B cell (primary cell): ENCODE measurements around the gene CAMSAP2. TPM values are rescaled to one million over a fixed set of nuclear protein-coding genes. Genes with fewer than 3 reads are reported as not detected.

ENCODE experiments used
- ATAC-seq: fragments of 200-7000 bp; cut with Tn5 transposase; one replicate; pipeline ENCODE4 v1.10.0; 2021; ENCODE audit warnings: low read depth, mild to moderate bottlenecking, moderate number of reproducible peaks, moderate library complexity
- CTCF ChIA-PET: fragments of 350-600 bp; sonication (Branson Sonifier 250); formaldehyde crosslinking; loops from one replicate; lab custom pipeline; 2021; ENCODE audit warnings: antibody characterized with exemption, inconsistent platforms; lab: Charles Lee
- POLR2A ChIA-PET: fragments of 350-600 bp; sonication (Branson Sonifier 250); formaldehyde crosslinking; loops from one replicate; lab custom pipeline; 2021; ENCODE audit warnings: antibody characterized with exemption; lab: Charles Lee
- DNase-seq: peaks from one replicate; pipeline ENCODE4 v3.0.0; 2013
- H2AFZ ChIP-seq: 2 replicates; pipeline ENCODE4 v1.6.1; 2012; ENCODE audit warnings: mild to moderate bottlenecking, low read depth, low read length; ENCODE audit not compliant: insufficient read depth, poor library complexity, severe bottlenecking
- H3K27ac ChIP-seq, 2 donors: 1 replicate in 1 of 2; 2 replicates in 1 of 2; pipeline ENCODE4 v1.5.1; 2012 to 2013; ENCODE audit warnings: low read length in 2 of 2, mild to moderate bottlenecking in 2 of 2, moderate library complexity in 1 of 2
- H3K27me3 ChIP-seq, 4 experiments: fragments of 200-600 bp in 1 of 4; sonication (generic) in 1 of 4; replicated peaks in 1 of 4; 1 replicate in 2 of 4; 2 replicates in 2 of 4; pipeline versions ENCODE4 v1.6.1 to v1.7.0; 2013 to 2016; ENCODE audit warnings: low read length in 3 of 4, mild to moderate bottlenecking in 2 of 4, mixed read lengths in 1 of 4, moderate library complexity in 1 of 4; ENCODE audit not compliant: insufficient read depth in 4 of 4, control insufficient read depth in 3 of 4; ENCODE audit errors: control extremely low read depth in 1 of 4
- H3K36me3 ChIP-seq, 2 experiments: replicated peaks in 1 of 2; 1 replicate in 1 of 2; 2 replicates in 1 of 2; pipeline versions ENCODE4 v1.6.1 to v1.7.1; 2013; ENCODE audit warnings: low read length in 1 of 2; ENCODE audit not compliant: insufficient read depth in 2 of 2, control insufficient read depth in 1 of 2; ENCODE audit errors: control extremely low read depth in 1 of 2, extremely low read depth in 1 of 2
- H3K4me1 ChIP-seq, 2 donors: fragments of 200-600 bp in 1 of 2; sonication (generic) in 1 of 2; 1 replicate in 1 of 2; 2 replicates in 1 of 2; pipeline versions ENCODE4 v1.5.1 to v1.6.1; 2013 to 2017; ENCODE audit warnings: low read length in 2 of 2; ENCODE audit not compliant: control insufficient read depth in 2 of 2, insufficient read depth in 2 of 2
- H3K4me2 ChIP-seq: replicated peaks from 2 replicates; pipeline ENCODE3; 2012; ENCODE audit warnings: mild to moderate bottlenecking, low read depth, low read length; ENCODE audit not compliant: poor library complexity, severe bottlenecking
- H3K4me3 ChIP-seq, 5 experiments: fragments of 200-600 bp in 1 of 5; sonication (generic) in 1 of 5; 1 replicate in 3 of 5; 2 replicates in 2 of 5; pipeline versions ENCODE4 v1.5.1 to v1.7.0; 2011 to 2016; ENCODE audit warnings: low read length in 4 of 5, mild to moderate bottlenecking in 4 of 5, low read depth in 2 of 5, control low read depth in 1 of 5, moderate library complexity in 1 of 5; ENCODE audit not compliant: insufficient read depth in 1 of 5; ENCODE audit errors: control extremely low read depth in 1 of 5, extremely low read depth in 1 of 5
- H3K79me2 ChIP-seq: fragments of 200-600 bp; sonication (generic); one replicate; pipeline ENCODE4 v1.6.0; 2016; ENCODE audit warnings: low read length; ENCODE audit not compliant: control insufficient read depth, insufficient read depth
- H3K9ac ChIP-seq: fragments of 200-600 bp; sonication (generic); 2 replicates; pipeline ENCODE4 v1.6.1; 2017; ENCODE audit warnings: mild to moderate bottlenecking, low read length, moderate library complexity
- H3K9me3 ChIP-seq, 3 donors: one replicate each; pipeline versions ENCODE4 v1.6.1 to v1.7.1; 2013; ENCODE audit warnings: low read length in 2 of 3; ENCODE audit not compliant: control insufficient read depth in 2 of 3, insufficient read depth in 1 of 3; ENCODE audit errors: control extremely low read depth in 1 of 3
- H4K20me1 ChIP-seq: 2 replicates; pipeline ENCODE4 v1.6.0; 2012; ENCODE audit warnings: mild to moderate bottlenecking, low read length; ENCODE audit not compliant: insufficient read depth, control insufficient read depth, poor library complexity, severe bottlenecking
- H3K27ac Mint-ChIP-seq: one replicate; pipeline ENCODE4 v1.8.0; 2021; ENCODE audit warnings: mixed read lengths
- H3K27me3 Mint-ChIP-seq: one replicate; pipeline ENCODE4 v1.8.0; 2021; ENCODE audit warnings: mixed read lengths
- H3K4me1 Mint-ChIP-seq: one replicate; pipeline ENCODE4 v1.8.0; 2021; ENCODE audit warnings: mixed read lengths
- H3K4me3 Mint-ChIP-seq: one replicate; pipeline ENCODE4 v1.8.0; 2021; ENCODE audit warnings: mixed read lengths
- H3K9me3 Mint-ChIP-seq: one replicate; pipeline ENCODE4 v1.8.0; 2022; ENCODE audit warnings: mixed read lengths; ENCODE audit not compliant: insufficient read depth
- EZH2 ChIP-seq: IDR thresholded peaks from 2 replicates; pipeline ENCODE4 v1.6.1; 2012; ENCODE audit warnings: borderline replicate concordance, low read depth, mild to moderate bottlenecking, moderate library complexity, low read length; ENCODE audit not compliant: insufficient read depth, poor library complexity, severe bottlenecking
- WGBS: methylation state at CpG from one replicate; pipeline ENCODE4 v1.1.5; 2013; ENCODE audit warnings: missing lambda C conversion rate; ENCODE audit not compliant: insufficient coverage; 5-methylcytosine and 5-hydroxymethylcytosine counted together
- intact Hi-C: fragments of 100-400 bp; cut with micrococcal nuclease; formaldehyde crosslinking; loops from one replicate; pipeline ENCODE4 v1.10.0; 2022
- polyA plus RNA-seq: library from polyadenylated mRNA; depleted of rRNA; stranded (reverse); fragments of >200 nt; gene quantifications from 2 replicates; pipeline ENCODE4 v1.2.3, GENCODE V29; 2012
- total RNA-seq, 2 donors: library from RNA; stranded (reverse); fragments of 120-200 nt in 1 of 2; gene quantifications; 1 replicate in 1 of 2; 2 replicates in 1 of 2; pipeline versions ENCODE4 v1.2.3 to v1.2.4, GENCODE V29; 2013 to 2022
- TF ChIP-seq, protein P1 (sequence below): fragments of 200-600 bp; IDR thresholded peaks from one replicate; pipeline ENCODE4 v1.8.0; 2022; ENCODE audit warnings: antibody characterized with exemption, mild to moderate bottlenecking

CAMSAP2 gene
- total and polyA plus RNA-seq, 2 donors (not counting 1 experiment from before 2014, with no cell fraction given), result 0.10 to 2.1 TPM

DNA sequence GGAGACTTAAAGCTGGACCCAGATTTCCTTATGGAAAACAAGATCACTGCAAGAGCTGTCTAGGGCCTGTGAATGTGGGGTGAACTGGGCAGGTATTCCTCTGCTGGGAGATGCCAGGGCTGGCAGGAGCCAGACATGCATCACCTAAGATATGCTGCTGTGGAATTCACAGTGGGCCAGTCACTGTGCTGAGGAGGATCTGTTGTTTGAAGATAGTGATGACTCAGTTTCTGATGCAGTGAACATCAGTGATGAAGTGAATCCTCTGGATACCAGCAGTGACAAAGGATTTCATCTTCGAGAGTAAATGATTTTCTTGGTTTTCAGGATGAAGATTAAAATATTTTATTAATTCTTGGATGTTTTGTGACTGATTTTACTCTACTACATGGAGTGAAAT, 29.9 kb upstream of the CAMSAP2 start:
- Histone ChIP-seq H4K20me1 (no peaks in the 10 kb centered on the region), H3K27ac (no peak overlapping the region), H2AFZ (no peak overlapping the region), H3K36me3 (no peaks in the 10 kb centered on the region), H3K4me2 (no peak overlapping the region), H3K79me2 (no peaks in the 10 kb centered on the region), H3K4me1 (no peaks in the 10 kb centered on the region), H3K9me3 (no peaks in the 10 kb centered on the region), H3K27me3 (no peaks in the 10 kb centered on the region), H3K9ac (no peak overlapping the region), H3K4me3 (no peak overlapping the region)
- Mint-ChIP-seq H3K27ac (no peak overlapping the region), H3K4me3 (no peak overlapping the region), H3K27me3 (no peaks in the 10 kb centered on the region), H3K9me3 (no peaks in the 10 kb centered on the region), H3K4me1 (no peaks in the 10 kb centered on the region)
- intact Hi-C loops, result no loop called here
- ChIA-PET POLR2A (no interaction called here), CTCF (no interaction called here)
- ATAC-seq (no peak), DNase-seq (no peak)
- no CpG with 5 or more reads among the region's 1 CpG for WGBS
- TF ChIP-seq, protein P1, sequence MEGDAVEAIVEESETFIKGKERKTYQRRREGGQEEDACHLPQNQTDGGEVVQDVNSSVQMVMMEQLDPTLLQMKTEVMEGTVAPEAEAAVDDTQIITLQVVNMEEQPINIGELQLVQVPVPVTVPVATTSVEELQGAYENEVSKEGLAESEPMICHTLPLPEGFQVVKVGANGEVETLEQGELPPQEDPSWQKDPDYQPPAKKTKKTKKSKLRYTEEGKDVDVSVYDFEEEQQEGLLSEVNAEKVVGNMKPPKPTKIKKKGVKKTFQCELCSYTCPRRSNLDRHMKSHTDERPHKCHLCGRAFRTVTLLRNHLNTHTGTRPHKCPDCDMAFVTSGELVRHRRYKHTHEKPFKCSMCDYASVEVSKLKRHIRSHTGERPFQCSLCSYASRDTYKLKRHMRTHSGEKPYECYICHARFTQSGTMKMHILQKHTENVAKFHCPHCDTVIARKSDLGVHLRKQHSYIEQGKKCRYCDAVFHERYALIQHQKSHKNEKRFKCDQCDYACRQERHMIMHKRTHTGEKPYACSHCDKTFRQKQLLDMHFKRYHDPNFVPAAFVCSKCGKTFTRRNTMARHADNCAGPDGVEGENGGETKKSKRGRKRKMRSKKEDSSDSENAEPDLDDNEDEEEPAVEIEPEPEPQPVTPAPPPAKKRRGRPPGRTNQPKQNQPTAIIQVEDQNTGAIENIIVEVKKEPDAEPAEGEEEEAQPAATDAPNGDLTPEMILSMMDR, result no peak
- TF ChIP-seq EZH2, result no peak

DNA sequence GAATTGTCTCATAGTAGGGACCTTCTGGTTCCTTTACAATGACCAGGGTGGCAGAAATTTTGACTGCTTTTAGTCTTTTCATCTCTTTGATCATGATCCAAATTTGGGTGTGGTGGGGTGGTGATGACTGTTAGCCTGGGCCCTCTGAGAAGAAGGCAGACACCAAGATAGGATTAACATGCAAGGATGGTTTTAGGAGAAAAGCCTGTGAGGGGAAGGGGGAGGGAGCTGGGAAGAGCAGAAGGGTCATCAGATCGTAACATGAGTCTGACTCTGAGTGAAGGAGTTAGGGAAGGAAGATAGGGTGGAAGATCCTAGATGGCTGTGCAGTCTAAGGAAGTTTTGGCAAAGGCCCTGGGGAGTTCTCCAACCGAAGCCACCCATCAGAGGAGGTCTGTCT, 28.5 kb upstream of the CAMSAP2 start:
- ATAC-seq (no peak), DNase-seq (no peak)
- ChIA-PET POLR2A (no interaction called here), CTCF (no interaction called here)
- H3K27me3 ChIP-seq, result peaks cover 0 to 3% (median 0%) of the 10 kb centered on the region in 4 experiments
- H3K4me2 ChIP-seq, result no peak overlapping the region
- no peaks in the 10 kb centered on the region for H3K79me2 ChIP-seq
- 100% methylated on average over 2 of the region's 2 CpGs for WGBS
- peaks cover 3% of the 10 kb centered on the region for H3K9me3 Mint-ChIP-seq
- no peak overlapping the region for H3K4me3 Mint-ChIP-seq
- intact Hi-C loops, result no loop called here
- no peaks in the 10 kb centered on the region for H4K20me1 ChIP-seq
- peaks cover 5% of the 10 kb centered on the region for H3K27me3 Mint-ChIP-seq
- H3K27ac Mint-ChIP-seq, result no peak overlapping the region
- TF ChIP-seq EZH2, result no peak
- TF ChIP-seq, protein P1, result no peak
- H3K9ac ChIP-seq, result no peak overlapping the region
- no peaks in the 10 kb centered on the region for H3K36me3 ChIP-seq
- no peaks in the 10 kb centered on the region for H3K4me1 Mint-ChIP-seq
- H3K27ac ChIP-seq, result no peak overlapping the region
- no peak overlapping the region for H3K4me3 ChIP-seq
- no peak overlapping the region for H2AFZ ChIP-seq
- no peaks in the 10 kb centered on the region for H3K9me3 ChIP-seq
- H3K4me1 ChIP-seq, result no peaks in the 10 kb centered on the region
